Gastrocnemius medialis (tissue), 4 donors: ENCODE data around the gene CD96. TPM values are rescaled to one million over a fixed set of nuclear protein-coding genes. Genes with fewer than 3 reads are reported as not detected.
"Not testable (repeated sequence)": the region's sequence is repeated elsewhere in the genome, so short reads cannot be mapped to it uniquely, and the experiment has no call there.

ENCODE experiments used
- ATAC-seq, 2 donors: fragments of 150-250 bp; one replicate each; pipeline ENCODE4 v1.9.1; 2016
- DNase-seq, 2 donors: peaks; one replicate each; pipeline ENCODE4 v3.0.0-alpha.2; 2019
- H3K27ac ChIP-seq, 4 donors: fragments of 200-600 bp; sonication (generic); 1 replicate in 1 of 4; 2 replicates in 3 of 4; pipeline ENCODE4 v1.5.1; 2016 to 2018; ENCODE audit warnings: mild to moderate bottlenecking in 2 of 4, moderate library complexity in 1 of 4
- H3K27me3 ChIP-seq, 3 donors: fragments of 200-600 bp; sonication (generic) in 2 of 3; 1 replicate in 1 of 3; 2 replicates in 2 of 3; pipeline versions ENCODE4 v1.5.1 to v1.6.0; 2016 to 2019; ENCODE audit warnings: mild to moderate bottlenecking in 1 of 3, moderate library complexity in 1 of 3
- H3K36me3 ChIP-seq, 2 donors: fragments of 200-600 bp; sonication (generic) in 1 of 2; one replicate each; pipeline ENCODE4 v1.5.1; 2017 to 2018
- H3K4me1 ChIP-seq, 2 donors: fragments of 200-600 bp; sonication (generic) in 1 of 2; one replicate each; pipeline ENCODE4 v1.5.1; 2016 to 2017; ENCODE audit warnings: mild to moderate bottlenecking in 2 of 2
- H3K4me3 ChIP-seq, 4 donors: fragments of 200-600 bp; sonication (generic) in 3 of 4; 1 replicate in 1 of 4; 2 replicates in 3 of 4; pipeline ENCODE4 v1.5.1; 2016 to 2019; ENCODE audit warnings: mild to moderate bottlenecking in 2 of 4
- H3K9me3 ChIP-seq, 3 donors: fragments of 200-600 bp; sonication (generic) in 2 of 3; 1 replicate in 1 of 3; 2 replicates in 2 of 3; pipeline ENCODE4 v1.5.1; 2016 to 2019
- CTCF ChIP-seq, 5 experiments: fragments of 450-650 bp in 3 of 5; fragments of 200-600 bp in 2 of 5; sonication (generic) in 2 of 5; IDR thresholded peaks in 4 of 5; conservative IDR thresholded peaks in 1 of 5; 1 replicate in 4 of 5; 2 replicates in 1 of 5; pipeline ENCODE4 v1.5.1; 2016 to 2019; ENCODE audit warnings: antibody characterized with exemption in 5 of 5, mild to moderate bottlenecking in 3 of 5, moderate library complexity in 3 of 5
- POLR2A ChIP-seq, 2 donors: fragments of 450-650 bp; IDR thresholded peaks; one replicate each; pipeline ENCODE4 v1.6.1; 2017; ENCODE audit warnings: antibody characterized with exemption in 2 of 2, mild to moderate bottlenecking in 2 of 2, moderate library complexity in 2 of 2
- in situ Hi-C, 4 donors: fragments of 200-750 bp; cut with MboI; loops; one replicate each; pipeline versions ENCODE4 v1.15.0 to v1.8.0; 2017; ENCODE audit warnings: low sequenced_read_pairs in 4 of 4
- intact Hi-C: fragments of 100-400 bp; cut with DNase I; formaldehyde crosslinking; loops from one replicate; pipeline ENCODE4 v1.15.1; 2023; ENCODE audit warnings: low total_unique reads
- total RNA-seq, 4 donors: library from RNA; depleted of rRNA; stranded (reverse); fragments of >200 nt; gene quantifications; one replicate each; pipeline versions ENCODE4 v1.1.0 to v1.2.3, GENCODE V29; 2016

CD96 gene
- total RNA-seq, 4 donors from 2014 or later, result 0.85 TPM; not detected in 3

- intact Hi-C loops (no loop called here), in situ Hi-C loops (no loop called here)
- Histone ChIP-seq H3K4me3 (no peak overlapping the region), H3K9me3 (no peaks in the 10 kb centered on the region), H3K36me3 (no peaks in the 10 kb centered on the region), H3K27ac (no peak overlapping the region), H3K4me1 (no peaks in the 10 kb centered on the region), H3K27me3 (no peaks in the 10 kb centered on the region)
- TF ChIP-seq POLR2A (IDR thresholded peaks at IDR 0.05), result no peak
- no peak for TF ChIP-seq CTCF (IDR thresholded peaks at IDR 0.05 in 4 of 5, conservative IDR thresholded peaks at IDR 0.05 in 1 of 5)
- ATAC-seq, result no peak
- no peak for DNase-seq
These were observed 35.6 kb upstream of the CD96 start for GRCh38 chr3:111506435-111506834.

GRCh38 chr3:111509308-111509707 is 32.7 kb upstream of the CD96 start:
- intact Hi-C loops (no loop called here), in situ Hi-C loops (no loop called here)
- Histone ChIP-seq H3K9me3 (no peaks in the 10 kb centered on the region), H3K4me3 (no peak overlapping the region), H3K36me3 (no peaks in the 10 kb centered on the region), H3K27ac (no peak overlapping the region), H3K27me3 (no peaks in the 10 kb centered on the region), H3K4me1 (no peaks in the 10 kb centered on the region)
- no peak for ATAC-seq
- DNase-seq, result no peak
- no peak for TF ChIP-seq CTCF (IDR thresholded peaks at IDR 0.05 in 4 of 5, conservative IDR thresholded peaks at IDR 0.05 in 1 of 5)
- no peak for TF ChIP-seq POLR2A (IDR thresholded peaks at IDR 0.05)

- Histone ChIP-seq H3K4me3 (no peak overlapping the region), H3K9me3 (no peaks in the 10 kb centered on the region), H3K4me1 (no peaks in the 10 kb centered on the region), H3K36me3 (no peaks in the 10 kb centered on the region), H3K27ac (no peak overlapping the region), H3K27me3 (no peaks in the 10 kb centered on the region)
- in situ Hi-C loops, result no loop called here
- ATAC-seq (no peak), DNase-seq (no peak)
- TF ChIP-seq POLR2A (IDR thresholded peaks at IDR 0.05) (no peak), CTCF (IDR thresholded peaks at IDR 0.05 in 4 of 5, conservative IDR thresholded peaks at IDR 0.05 in 1 of 5) (no peak)
- intact Hi-C loops, result no loop called here
These were observed 24.2 kb upstream of the CD96 start for GRCh38 chr3:111517801-111518200.

GRCh38 chr3:111519178-111519855 is 22.7 kb upstream of the CD96 start:
- Histone ChIP-seq H3K4me3 (no peak overlapping the region), H3K9me3 (no peaks in the 10 kb centered on the region), H3K27me3 (no peaks in the 10 kb centered on the region), H3K27ac (no peak overlapping the region), H3K36me3 (no peaks in the 10 kb centered on the region), H3K4me1 (no peaks in the 10 kb centered on the region)
- no peak for ATAC-seq
- no peak for DNase-seq
- in situ Hi-C loops, result no loop called here
- TF ChIP-seq CTCF (IDR thresholded peaks at IDR 0.05 in 4 of 5, conservative IDR thresholded peaks at IDR 0.05 in 1 of 5) (no peak), POLR2A (IDR thresholded peaks at IDR 0.05) (no peak)
- intact Hi-C loops, result no loop called here

GRCh38 chr3:111521891-111522290 is 20.1 kb upstream of the CD96 start:
- no peaks in the 10 kb centered on the region for H3K27me3 ChIP-seq
- no peaks in the 10 kb centered on the region for H3K36me3 ChIP-seq
- intact Hi-C loops (no loop called here), in situ Hi-C loops (no loop called here)
- no peaks in the 10 kb centered on the region for H3K9me3 ChIP-seq
- no peak overlapping the region for H3K27ac ChIP-seq
- no peak for TF ChIP-seq POLR2A (IDR thresholded peaks at IDR 0.05)
- no peak for TF ChIP-seq CTCF (IDR thresholded peaks at IDR 0.05 in 4 of 5, conservative IDR thresholded peaks at IDR 0.05 in 1 of 5)
- no peak overlapping the region for H3K4me3 ChIP-seq
- H3K4me1 ChIP-seq, result no peaks in the 10 kb centered on the region
- no peak for DNase-seq
- ATAC-seq, result no peak

- H3K36me3 ChIP-seq, H3K27me3 ChIP-seq, intact Hi-C loops, H3K9me3 ChIP-seq, ATAC-seq, H3K27ac ChIP-seq, H3K4me1 ChIP-seq, H3K4me3 ChIP-seq, DNase-seq, in situ Hi-C loops: not testable (repeated sequence)
These were observed 17.5 kb upstream of the CD96 start for GRCh38 chr3:111524486-111524885.
